Endothelial cell of umbilical vein (primary cell): ENCODE measurements around the gene CASKIN1. TPM values are rescaled to one million over a fixed set of nuclear protein-coding genes. Genes with fewer than 3 reads are reported as not detected.

Experiments used
- BruUV-seq: library from RNA; stranded (reverse); fragments of 400-500 nt; replicated peaks from 2 replicates; lab custom pipeline; 2021; lab: Mats Ljungman, UMichigan
- CTCF ChIA-PET: fragments of 300-600, 350-600 bp; sonication (Branson Sonifier 250); formaldehyde crosslinking; loops from one replicate; lab custom pipeline; 2021; ENCODE audit warnings: antibody characterized with exemption, inconsistent platforms; lab: Charles Lee
- POLR2A ChIA-PET: fragments of 300-600, 350-600 bp; sonication (Branson Sonifier 250); formaldehyde crosslinking; loops from one replicate; lab custom pipeline; 2021; ENCODE audit warnings: antibody characterized with exemption, inconsistent platforms; lab: Charles Lee
- DNase-seq: peaks from one replicate; pipeline ENCODE4 v3.0.0-alpha.2; 2011; ENCODE audit warnings: low read depth, low spot score
- FAIRE-seq: peaks from 2 replicates; lab custom pipeline; 2011; peaks lifted over from hg19 to GRCh38; lab: Jason Lieb, UNC
- H2AFZ ChIP-seq: 2 replicates; pipeline ENCODE4 v1.6.0; 2012; ENCODE audit warnings: low read depth, low read length, control low read depth, inconsistent platforms
- H3K27ac ChIP-seq: 2 replicates; pipeline ENCODE4 v1.5.1; 2011; ENCODE audit warnings: low read depth, mild to moderate bottlenecking, control low read depth, low read length, moderate library complexity; ENCODE audit not compliant: insufficient read depth
- H3K27me3 ChIP-seq, 2 experiments: 2 replicates each; pipeline versions ENCODE4 v1.6.0 to v1.6.1; 2011; ENCODE audit warnings: low read length in 2 of 2, mixed read lengths in 1 of 2; ENCODE audit not compliant: control insufficient read depth in 2 of 2, insufficient read depth in 2 of 2
- H3K36me3 ChIP-seq, 2 experiments: 2 replicates in 1 of 2; 3 replicates in 1 of 2; pipeline ENCODE4 v1.5.1; 2011; ENCODE audit warnings: low read length in 2 of 2, mild to moderate bottlenecking in 1 of 2, moderate library complexity in 1 of 2; ENCODE audit not compliant: control insufficient read depth in 2 of 2, insufficient read depth in 2 of 2; ENCODE audit errors: extremely low read depth in 1 of 2
- H3K4me1 ChIP-seq: 3 replicates; pipeline ENCODE4 v1.5.1; 2011; ENCODE audit warnings: mild to moderate bottlenecking, low read length; ENCODE audit not compliant: control insufficient read depth, insufficient read depth; ENCODE audit errors: extremely low read depth
- H3K4me2 ChIP-seq: 2 replicates; pipeline ENCODE4 v1.6.1; 2011; ENCODE audit warnings: low read length, control low read depth, mixed read lengths; ENCODE audit not compliant: insufficient read depth
- H3K4me3 ChIP-seq, 3 experiments: fragments of 200-600 bp in 1 of 3; sonication (generic), shearing (Covaris generic) in 1 of 3; replicated peaks in 1 of 3; 2 replicates each; pipeline ENCODE4 v1.5.1; 2011 to 2016; ENCODE audit warnings: control low read depth in 3 of 3, low read length in 3 of 3, mild to moderate bottlenecking in 2 of 3, inconsistent platforms in 1 of 3, low read depth in 1 of 3, moderate library complexity in 1 of 3; ENCODE audit not compliant: insufficient read depth in 1 of 3
- H3K79me2 ChIP-seq: 2 replicates; pipeline ENCODE4 v1.6.0; 2012; ENCODE audit warnings: low read length, inconsistent platforms; ENCODE audit not compliant: control insufficient read depth, insufficient read depth
- H3K9ac ChIP-seq: replicated peaks from 2 replicates; pipeline ENCODE3; 2011; ENCODE audit warnings: low read length, control low read depth; ENCODE audit not compliant: insufficient read depth; ENCODE audit errors: extremely low read depth
- H3K9me1 ChIP-seq: replicated peaks from 3 replicates; pipeline ENCODE4 v1.6.0; 2011; ENCODE audit warnings: mild to moderate bottlenecking, low read length; ENCODE audit not compliant: control insufficient read depth, insufficient read depth; ENCODE audit errors: extremely low read depth
- H3K9me3 ChIP-seq: replicated peaks from 2 replicates; pipeline ENCODE4 v1.5.1; 2012; ENCODE audit warnings: low read length, inconsistent platforms; ENCODE audit not compliant: control insufficient read depth, insufficient read depth
- H4K20me1 ChIP-seq: replicated peaks from 2 replicates; pipeline ENCODE3; 2011; ENCODE audit warnings: mild to moderate bottlenecking, low read length; ENCODE audit not compliant: control insufficient read depth, insufficient read depth; ENCODE audit errors: extremely low read depth
- FOS ChIP-seq: IDR thresholded peaks from 2 replicates; pipeline ENCODE4 v1.6.1; 2011; ENCODE audit warnings: mild to moderate bottlenecking, low read length, moderate library complexity, borderline replicate concordance; ENCODE audit not compliant: insufficient read depth
- GATA2 ChIP-seq: IDR thresholded peaks from 2 replicates; pipeline ENCODE4 v1.7.0; 2011; ENCODE audit warnings: low read depth, mild to moderate bottlenecking, moderate library complexity, mixed read lengths, low read length; ENCODE audit not compliant: insufficient read length, insufficient read depth
- JUN ChIP-seq: IDR thresholded peaks from 2 replicates; pipeline ENCODE4 v1.6.1; 2011; ENCODE audit warnings: borderline replicate concordance, low read depth; ENCODE audit not compliant: insufficient read length, insufficient read depth
- POLR2A ChIP-seq: IDR thresholded peaks from 2 replicates; pipeline ENCODE4 v1.6.1; 2012; ENCODE audit warnings: low read depth, mild to moderate bottlenecking, control low read depth, low read length
- POLR2AphosphoS5 ChIP-seq: IDR thresholded peaks from 2 replicates; pipeline ENCODE4 v1.6.1; 2012; ENCODE audit warnings: low read depth, mild to moderate bottlenecking, control low read depth, low read length, moderate library complexity; ENCODE audit not compliant: insufficient read depth
- dilution Hi-C: fragments of 300-500 bp; cut with MboI; formaldehyde crosslinking; loops from one replicate; pipeline ENCODE4 v1.15.0; 2019; ENCODE audit warnings: low sequenced_read_pairs; ENCODE audit not compliant: extremely low pct_ligation_motif_present
- intact Hi-C: fragments of 100-400 bp; cut with micrococcal nuclease; formaldehyde crosslinking; loops from one replicate; pipeline ENCODE4 v1.10.0; 2022
- polyA plus RNA-seq, 4 experiments: library from polyadenylated mRNA; depleted of rRNA in 3 of 4; stranded (reverse) in 3 of 4; unstranded in 1 of 4; fragments of >200 nt; gene quantifications; 2 replicates each; pipeline versions ENCODE4 v1.2.1 to v1.2.3, GENCODE V29; 2011 to 2012; ENCODE audit warnings: missing spikeins in 1 of 4
- total RNA-seq: library from RNA; stranded (reverse); gene quantifications from 2 replicates; pipeline ENCODE4 v1.2.3, GENCODE V29; 2021

Gene CASKIN1
- total and polyA plus RNA-seq, 2 donors (not counting 3 experiments of a cell fraction or from before 2014, with no cell fraction given) = 0.11 to 0.58 TPM

DNA sequence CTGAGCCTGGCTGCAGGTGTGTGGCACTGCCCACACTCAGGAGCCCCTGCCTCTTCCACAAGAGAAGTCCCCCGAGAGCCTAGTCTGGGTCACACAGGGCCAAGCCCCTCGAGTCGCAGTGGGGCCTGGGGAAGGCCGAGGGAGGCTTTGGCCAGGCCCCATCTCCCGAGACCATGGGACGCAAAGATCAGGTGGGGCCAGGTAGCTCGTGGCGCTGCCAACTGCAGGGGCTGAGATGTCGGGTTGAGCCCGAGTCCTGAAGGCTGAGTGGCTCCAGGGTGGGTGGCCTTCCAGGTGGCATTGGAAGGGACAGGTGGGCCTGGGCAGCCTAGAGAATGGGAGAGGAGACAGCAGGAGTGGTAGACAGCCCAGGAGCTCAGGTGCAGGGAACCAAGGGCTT is 34.5 kb downstream of the CASKIN1 start:
- FAIRE-seq (no peak), DNase-seq (no peak)
- H3K27ac ChIP-seq = no peak overlapping the region
- H3K27me3 ChIP-seq = no peaks in the 10 kb centered on the region
- POLR2A ChIA-PET = interaction anchor here (0.6 kb wide), 1 partner anchor 10 kb away, joined by 4 read pairs; no protein-coding TSS in a partner anchor
- BruUV-seq = no TSS peak
- intact Hi-C loops (no loop called here), dilution Hi-C loops (loop anchor here (25.0 kb wide), 1 partner anchor 125 kb away; the partner anchor contains the start of genes NHERF2, NTHL1 and TSC2)
- TF ChIP-seq FOS (no peak), JUN (no peak), GATA2 (no peak), POLR2AphosphoS5 (no peak)
- no peak overlapping the region for H2AFZ ChIP-seq
- no peaks in the 10 kb centered on the region for H4K20me1 ChIP-seq
- H3K79me2 ChIP-seq = peaks cover 79% of the 10 kb centered on the region
- no peak overlapping the region for H3K4me3 ChIP-seq
- no peaks in the 10 kb centered on the region for H3K9me1 ChIP-seq
- CTCF ChIA-PET = no interaction called here
- H3K9ac ChIP-seq = no peak overlapping the region
- H3K4me1 ChIP-seq = peaks cover 26% of the 10 kb centered on the region
- peaks cover 0 to 17% of the 10 kb centered on the region in 2 experiments for H3K36me3 ChIP-seq
- H3K4me2 ChIP-seq = no peak overlapping the region
- H3K9me3 ChIP-seq = no peaks in the 10 kb centered on the region

GRCh38 chr16:2160915-2161551 is 35.4 kb downstream of the CASKIN1 start:
- no peak overlapping the region for H3K9ac ChIP-seq
- peaks cover 87% of the 10 kb centered on the region for H3K79me2 ChIP-seq
- TF ChIP-seq POLR2A = no peak
- no peak for FAIRE-seq
- H2AFZ ChIP-seq = no peak overlapping the region
- no peaks in the 10 kb centered on the region for H3K27me3 ChIP-seq
- BruUV-seq = no TSS peak
- dilution Hi-C loops = loop anchor here (25.0 kb wide), 1 partner anchor 124 kb away; the partner anchor contains the start of genes NHERF2, NTHL1 and TSC2
- DNase-seq = no peak
- H3K9me1 ChIP-seq = no peaks in the 10 kb centered on the region
- no peak overlapping the region for H3K27ac ChIP-seq
- H3K36me3 ChIP-seq = peaks cover 0 to 9% of the 10 kb centered on the region in 2 experiments
- intact Hi-C loops = no loop called here
- POLR2A ChIA-PET = interaction anchor here (0.6 kb wide), 1 partner anchor 9 kb away, joined by 4 read pairs; no protein-coding TSS in a partner anchor
- H4K20me1 ChIP-seq = no peaks in the 10 kb centered on the region
- H3K4me2 ChIP-seq = no peak overlapping the region
- CTCF ChIA-PET = interaction anchor here (1.4 kb wide), 1 partner anchor 20 kb away, joined by 3 read pairs; no protein-coding TSS in a partner anchor
- peaks cover 29% of the 10 kb centered on the region for H3K4me1 ChIP-seq
- H3K9me3 ChIP-seq = no peaks in the 10 kb centered on the region
- no peak overlapping the region for H3K4me3 ChIP-seq
